HG03025 (cell line): ENCODE measurements around the gene RAP2C.

Experiments used
- ATAC-seq: cut with Tn5 transposase; IDR thresholded peaks from one replicate; pipeline ENCODE4 v1.9.1; 2021; ENCODE audit warnings: mild to moderate bottlenecking, moderate library complexity; ENCODE audit not compliant: unreplicated experiment, low FRiP score

RAP2C gene

DNA sequence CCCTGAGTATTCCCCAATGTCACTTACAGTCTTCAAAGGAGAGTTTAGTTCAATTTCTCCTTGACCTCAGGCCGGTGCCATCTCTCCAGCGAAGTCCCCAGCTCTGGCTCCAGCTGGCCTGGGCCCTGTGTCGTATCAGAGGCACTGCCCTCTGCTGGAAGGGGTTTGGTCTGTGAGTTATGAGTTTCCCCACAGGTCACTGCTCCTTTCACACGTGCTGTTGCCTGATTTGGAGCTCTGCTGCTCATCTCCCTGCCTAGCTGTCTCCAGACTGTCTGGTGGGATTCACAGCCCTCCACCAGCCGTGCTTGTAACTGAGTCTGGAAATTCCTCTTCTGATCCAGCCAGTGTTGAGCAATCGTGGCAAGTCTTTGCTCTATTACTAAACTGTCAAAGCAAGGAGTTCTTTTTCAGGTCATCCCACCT is at the start of gene RAP2C:
Gene RAP2C, minus strand, starts transcription at position 105 of the 426 bp plus-strand sequence. CDS start 2,179 bp downstream, outside the sequence.
- ATAC-seq, result peak; percentile 59

DNA sequence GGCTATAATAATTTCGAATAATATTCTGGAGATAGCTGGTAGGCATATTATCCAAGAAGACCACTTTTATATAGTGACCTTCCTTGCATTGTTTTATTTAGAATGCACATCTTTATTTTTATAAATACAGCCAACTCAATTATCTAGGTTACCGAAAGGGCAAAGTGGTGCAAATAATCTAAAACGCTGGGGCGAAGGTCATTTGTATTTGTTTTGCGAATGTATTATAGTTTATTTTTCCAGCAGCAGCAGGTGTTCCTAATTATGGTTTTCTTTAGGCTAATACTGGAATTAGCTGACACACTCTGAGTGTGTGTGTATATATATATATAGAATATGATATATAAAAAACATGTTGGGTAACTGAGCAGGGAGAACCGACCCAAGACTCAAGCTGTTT is 48.1 kb upstream of the RAP2C start:
- ATAC-seq, result no peak

DNA sequence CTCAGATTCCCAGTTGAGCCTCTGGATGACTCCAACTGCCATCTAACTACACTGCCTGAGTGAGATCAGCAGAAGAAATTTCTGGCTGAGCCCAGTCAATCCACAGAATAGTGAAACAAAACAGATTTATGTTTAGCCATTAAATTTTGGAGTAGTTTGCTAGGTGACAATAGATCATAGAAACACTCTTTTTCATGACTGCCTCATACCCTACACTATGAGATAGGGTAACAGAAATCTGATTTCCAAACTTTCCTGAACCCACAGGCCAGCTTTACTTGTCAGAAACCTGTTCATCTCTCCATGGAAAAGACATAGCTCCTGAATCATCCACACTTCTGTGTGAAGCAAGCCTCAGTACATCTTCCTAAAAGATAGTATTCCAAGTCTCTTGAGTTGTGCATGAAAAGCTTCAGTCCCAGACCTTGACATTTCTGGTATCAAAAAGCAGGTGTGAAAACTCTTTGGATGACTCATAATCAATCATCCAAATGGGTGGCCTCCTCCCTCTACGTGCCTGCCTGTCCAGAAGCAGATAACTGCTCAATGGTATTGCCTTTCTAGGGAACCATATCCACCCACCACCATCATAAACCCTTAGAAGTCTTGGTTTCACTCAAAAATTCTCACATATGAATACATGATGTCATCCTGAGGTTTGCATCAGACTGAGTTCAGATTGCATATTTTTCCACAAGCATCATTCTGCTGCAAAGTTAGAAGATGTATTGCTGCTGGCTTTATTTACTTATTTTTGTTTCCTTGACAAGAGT is 47.5 kb upstream of the RAP2C start:
- no peak for ATAC-seq

DNA sequence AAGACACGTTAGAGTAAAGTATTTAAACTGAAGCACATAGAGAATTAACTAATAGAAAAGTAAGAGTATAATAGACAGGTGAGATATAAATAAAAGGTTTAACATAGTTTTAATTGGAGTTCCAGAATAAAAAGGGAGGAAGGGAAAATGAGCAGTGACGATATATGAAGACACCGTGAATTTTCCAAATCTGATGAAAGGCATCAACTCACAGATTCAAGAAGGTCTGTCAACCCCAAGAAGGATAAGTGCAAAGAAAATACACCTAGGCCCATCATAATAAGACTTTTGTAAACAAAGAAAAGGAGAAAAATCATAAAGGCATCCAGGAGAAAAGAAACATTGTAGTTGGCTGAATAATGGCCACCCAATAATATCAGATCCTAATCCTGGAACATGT is 43.9 kb upstream of the RAP2C start:
- ATAC-seq, result no peak

DNA sequence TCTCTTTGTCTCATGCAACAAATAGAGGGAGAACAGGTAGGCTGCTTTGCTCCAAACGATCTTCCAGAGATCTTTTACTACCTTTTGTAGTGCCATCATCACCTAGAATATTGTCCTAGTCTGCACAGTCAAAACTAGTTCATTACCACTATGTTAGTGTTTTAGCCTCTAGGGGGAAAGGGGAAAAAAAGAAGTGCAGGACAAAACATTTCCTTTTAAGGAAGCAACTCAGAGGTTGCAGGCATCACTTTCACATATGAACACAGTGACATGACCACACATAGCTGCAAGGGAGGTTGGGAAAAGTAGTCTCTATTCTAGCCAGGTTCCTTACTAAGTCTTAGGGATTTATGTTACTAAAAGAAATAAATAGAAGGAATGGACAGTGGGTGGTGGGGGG is 39.3 kb upstream of the RAP2C start:
- ATAC-seq, result no peak

DNA sequence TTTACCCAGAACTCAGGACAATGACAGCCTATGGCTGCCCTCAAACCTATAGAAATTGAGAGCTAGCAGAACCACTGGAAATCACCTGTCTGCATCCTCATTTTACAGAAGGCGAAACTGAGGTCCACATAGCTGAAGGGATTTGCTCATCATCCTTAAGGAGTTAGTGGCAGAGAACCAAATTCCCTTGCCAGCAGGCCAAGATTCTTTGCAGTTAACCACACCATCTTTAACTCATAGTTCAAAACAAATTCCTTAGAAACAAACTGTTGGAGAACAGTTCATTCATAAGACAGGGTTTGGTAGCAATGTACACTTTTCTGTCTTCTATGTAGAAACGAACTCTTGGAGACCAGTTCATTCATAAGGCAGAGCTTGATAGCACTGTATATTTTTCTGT is 37.9 kb upstream of the RAP2C start:
- no peak for ATAC-seq

DNA sequence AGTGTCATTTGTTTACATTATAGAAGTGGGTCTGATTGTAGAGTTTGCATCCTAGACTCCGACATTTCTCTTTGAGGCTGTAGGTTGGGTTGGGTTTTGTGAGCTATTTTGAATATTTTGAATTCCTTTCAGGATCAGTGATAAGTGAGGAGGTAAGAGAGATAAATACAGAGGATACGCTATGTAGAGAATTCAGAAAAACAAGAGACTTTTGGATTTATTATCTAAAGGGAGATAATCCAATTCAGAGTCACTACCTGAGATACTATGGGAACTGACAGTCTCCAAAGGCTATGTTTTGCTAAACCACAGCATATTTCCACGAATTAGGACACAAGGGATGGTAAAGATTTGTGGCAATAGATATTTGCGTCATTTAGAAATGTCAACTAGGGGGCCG is 16.9 kb upstream of the RAP2C start:
- no peak for ATAC-seq

DNA sequence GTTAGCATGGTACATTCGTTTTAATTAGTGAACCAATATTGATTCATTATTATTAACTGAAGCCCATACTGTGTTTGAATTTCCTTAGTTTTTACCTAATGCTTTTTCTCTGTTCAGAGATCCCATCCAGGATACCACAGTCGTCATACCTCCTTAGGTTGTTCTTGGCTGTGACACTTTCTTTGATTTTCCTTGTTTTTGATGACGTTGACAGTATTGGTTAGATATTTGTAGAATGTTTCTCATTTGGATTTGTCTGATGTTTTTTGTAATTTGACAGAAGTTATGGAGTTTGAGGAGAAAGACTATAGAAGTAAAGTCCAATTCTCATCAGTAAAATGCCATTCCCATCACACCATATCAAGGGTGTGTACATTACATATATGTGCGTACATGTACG is 16.2 kb upstream of the RAP2C start:
- ATAC-seq, result no peak

DNA sequence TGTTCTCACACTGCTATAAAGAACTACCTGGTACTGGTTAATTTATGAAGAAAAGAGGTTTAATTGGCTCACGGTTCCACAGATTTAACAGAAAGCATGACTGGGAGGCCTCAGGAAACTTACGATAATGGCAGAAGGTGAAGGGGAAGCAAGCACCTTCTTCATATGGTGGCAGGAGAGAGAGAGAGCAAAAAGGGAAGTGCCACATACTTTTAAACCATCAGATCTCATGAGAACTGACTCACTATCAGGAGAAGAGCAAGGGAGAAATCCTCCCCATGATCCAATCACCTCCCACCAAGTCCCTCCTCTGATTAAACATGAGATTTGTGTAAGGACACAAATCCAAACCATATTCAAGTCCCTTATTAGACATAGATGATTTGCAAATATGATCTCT is 12.3 kb upstream of the RAP2C start:
- ATAC-seq, result no peak

DNA sequence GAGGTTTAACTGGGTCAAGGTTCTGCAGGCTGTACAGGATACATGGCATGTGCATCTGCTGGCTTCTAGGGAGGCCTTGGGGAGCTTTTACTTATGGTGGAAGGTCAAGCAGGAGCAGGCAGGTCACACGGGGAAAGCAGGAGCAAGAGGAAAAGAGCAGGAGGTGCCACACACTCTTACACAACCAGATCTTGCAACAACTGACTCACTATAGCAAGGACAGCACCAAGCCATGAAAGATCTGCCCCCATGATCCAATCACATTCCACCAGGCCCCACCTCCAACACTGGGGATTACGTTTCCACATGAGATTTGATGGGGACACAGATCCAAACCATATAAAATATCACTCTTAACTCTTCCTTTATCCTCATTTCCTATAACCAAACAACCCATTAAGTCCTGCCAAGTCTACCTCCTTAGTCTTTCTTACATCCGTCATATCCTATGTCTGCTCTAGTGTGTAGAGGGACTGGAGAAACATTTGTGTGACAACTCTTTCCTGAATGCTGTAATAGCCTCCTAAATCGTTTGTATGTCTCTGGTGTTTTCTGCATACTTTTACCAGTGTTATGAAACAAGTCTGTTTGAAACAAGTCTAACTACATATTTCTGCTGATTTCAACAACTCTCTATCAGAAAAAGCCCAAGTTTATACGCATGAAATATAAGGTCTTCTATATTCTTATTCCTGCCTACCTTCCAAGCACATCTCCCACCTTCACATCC is 8.3 kb upstream of the RAP2C start:
- ATAC-seq, result no peak

DNA sequence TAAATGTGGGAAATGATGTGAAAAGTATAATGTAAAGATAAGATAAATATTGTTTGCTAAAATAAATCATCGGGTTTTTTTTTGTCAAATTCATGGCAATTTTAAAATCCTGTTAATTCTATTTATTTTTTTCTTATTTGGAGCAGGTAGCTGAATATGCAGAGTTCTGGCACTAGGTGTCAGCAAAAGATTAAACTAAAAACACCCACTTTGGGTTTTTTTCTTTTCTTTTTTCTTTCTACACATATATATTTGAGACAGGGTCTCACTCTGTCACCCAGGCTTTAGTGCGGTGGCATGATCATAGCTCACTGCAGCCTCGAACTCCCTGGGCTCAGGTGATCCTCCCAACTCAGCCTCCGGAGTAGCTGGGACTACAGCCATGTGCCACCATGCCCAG is 6.9 kb upstream of the RAP2C start:
- ATAC-seq, result no peak

DNA sequence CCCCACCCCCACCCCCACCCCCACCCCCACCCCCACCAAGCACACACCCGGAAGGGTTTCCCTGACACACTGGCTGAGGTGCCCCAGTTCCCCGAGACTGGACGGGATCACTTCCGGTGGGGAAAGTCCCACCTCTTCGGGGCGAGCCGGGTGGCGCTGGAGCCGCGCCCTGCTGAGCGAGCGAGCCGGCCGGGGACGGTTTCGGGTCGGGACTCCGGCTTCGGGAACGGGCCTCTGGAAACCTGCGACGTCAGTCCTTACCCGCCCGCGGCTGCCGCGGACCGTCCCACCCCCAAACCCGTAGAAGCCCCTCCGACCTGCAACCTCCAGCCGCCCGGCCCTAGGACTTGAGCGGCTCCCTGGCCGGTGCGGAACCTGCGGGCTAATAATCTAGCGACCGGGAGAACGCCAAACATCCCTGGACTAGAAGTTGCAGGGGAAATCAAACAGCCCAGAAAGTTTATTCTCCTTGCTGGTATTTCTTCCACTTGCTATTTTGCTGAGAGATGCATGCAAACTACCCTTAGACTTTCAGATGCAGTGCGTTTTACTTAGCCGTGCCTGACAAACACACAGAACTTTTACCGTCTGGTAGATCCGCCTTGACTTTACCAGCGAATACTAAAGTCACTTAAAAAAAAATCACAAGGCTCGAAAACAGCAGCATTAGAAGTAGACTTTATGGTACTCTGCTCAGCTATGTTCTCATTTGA is 991 bp downstream of the RAP2C start:
- ATAC-seq, result peak; percentile 35

DNA sequence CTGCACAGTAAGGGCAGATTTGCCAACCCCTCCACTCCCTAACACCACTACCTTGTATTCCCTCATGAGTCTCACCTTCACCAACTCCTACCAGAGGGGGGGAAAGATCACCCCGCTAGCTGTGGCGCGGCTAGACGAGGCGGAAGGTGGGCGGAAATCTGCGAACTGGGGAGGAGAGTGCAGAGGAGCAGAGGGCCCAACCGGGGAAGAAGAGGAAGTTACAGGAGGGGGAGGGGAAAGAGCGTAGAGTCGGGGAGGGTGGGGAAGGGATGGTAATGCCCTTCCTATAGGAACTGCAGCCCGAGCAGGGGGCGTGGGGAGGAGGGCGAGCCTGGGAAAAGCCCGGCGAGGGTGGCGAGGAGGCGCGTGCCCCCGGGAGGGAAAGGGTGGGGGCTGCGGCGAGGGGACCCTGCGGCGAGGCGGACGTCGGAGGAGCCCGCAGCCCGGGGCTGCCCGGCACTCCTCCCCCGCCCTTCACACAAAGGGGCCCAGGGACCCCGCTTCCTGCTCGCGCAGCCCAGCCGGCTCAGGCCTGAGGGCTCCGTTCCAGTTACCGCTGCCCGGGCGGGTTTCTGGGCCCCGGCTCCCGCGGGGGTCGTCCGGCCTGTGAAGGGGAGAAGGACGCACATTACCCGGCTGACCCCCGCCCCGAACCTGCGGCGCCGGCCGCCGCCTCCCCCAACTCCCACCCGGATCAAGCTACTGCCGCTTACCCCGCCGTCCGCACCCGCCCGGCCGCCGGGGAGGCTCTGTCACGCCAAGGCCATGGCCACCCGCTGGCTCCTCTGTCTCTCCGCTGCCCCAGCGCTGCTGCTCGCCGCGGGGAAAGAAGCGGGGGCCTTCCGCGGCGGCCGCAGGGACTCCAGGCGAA is 1.8 kb downstream of the RAP2C start:
- peak; percentile 60 for ATAC-seq

DNA sequence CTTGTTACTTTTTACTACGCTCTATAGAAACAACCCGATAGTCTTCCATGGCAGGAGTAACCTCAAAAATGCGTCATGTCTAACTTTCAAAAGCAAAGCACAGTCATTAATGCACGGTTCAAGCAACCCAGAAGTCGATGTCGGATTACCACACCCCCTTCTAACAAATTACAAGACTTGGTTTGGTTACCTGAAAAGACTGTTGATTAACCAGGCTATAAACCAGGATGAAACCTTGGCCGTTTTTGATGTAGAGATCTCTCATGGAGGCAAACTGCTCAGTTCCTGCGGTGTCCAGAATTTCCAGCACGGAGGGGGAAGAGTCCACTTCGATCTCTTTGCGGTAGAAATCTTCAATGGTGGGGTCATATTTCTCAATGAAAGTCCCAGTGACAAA is 2.4 kb downstream of the RAP2C start:
- no peak for ATAC-seq

DNA sequence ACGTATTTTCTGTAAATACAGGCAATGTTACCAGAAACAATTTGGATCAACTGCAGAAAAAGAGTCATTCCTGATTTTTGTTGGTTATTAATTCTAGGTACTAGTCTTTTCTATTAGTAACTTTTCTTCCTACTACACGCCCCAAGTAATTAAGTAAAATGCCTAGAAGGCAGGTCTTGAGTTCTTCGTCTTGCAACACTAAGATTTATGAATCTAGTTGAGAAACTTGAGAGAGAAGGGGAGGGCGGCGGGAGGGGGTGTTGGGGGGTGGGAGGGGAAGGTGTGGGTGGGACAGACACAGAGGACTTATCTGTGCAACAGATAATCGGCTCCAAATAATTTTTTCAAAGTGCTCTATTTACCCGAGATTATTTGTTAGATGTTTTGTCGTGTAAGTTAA is 3.0 kb downstream of the RAP2C start:
- no peak for ATAC-seq

DNA sequence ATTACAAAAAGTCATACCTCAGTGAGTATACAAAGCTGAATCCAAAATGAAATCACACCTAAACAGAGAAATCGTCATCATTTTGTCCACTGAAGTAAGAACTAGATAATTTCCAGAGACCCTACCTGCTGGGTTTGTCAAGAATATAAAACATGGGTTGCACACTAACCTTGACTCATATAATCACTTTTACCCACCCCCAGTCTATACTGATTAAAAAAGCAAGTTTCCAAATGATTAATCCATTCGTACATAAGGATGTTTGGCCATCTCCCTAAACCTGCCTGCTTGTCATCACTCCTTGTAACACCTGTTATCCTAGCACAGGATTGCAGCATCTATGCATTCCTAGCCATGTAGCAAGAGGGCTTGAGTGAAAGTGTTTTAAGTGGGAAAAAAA is 4.7 kb downstream of the RAP2C start:
- ATAC-seq, result no peak

DNA sequence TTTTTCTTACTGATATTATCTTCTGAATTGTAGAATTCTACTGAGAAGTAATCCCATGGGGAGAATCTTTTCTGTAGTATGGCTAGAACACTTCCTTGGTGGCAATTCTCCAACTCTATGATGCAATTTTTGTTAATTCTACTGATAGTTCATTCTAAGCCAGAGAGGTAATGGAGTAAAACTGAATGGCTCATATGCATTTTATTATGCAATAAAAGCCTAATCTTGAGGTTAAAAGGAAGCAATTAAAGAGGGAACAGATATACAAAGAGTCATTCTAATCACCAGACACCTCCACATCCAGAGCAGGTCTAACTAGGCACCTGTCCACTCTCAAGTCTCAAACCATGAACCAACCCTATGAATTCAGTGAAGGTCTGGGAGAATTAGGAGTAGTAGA is 9.7 kb downstream of the RAP2C start:
- no peak for ATAC-seq

DNA sequence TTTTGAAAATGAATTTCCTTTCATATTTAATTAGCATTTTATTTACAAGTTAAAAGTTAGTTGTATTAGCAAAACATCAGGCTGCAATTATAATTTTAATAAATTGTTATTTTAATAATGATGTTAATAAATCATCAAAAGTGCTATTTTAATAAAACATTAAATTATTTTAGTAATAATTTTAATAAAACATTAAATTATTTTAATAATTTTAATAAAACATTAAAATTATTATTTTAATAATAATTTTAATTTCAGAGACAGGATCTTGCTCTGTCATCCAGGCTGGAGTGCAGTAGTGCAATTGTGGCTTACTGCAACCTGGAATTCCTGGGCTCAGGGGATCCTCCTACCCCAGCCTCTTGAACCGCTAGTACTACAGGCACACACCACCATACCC is 10.8 kb downstream of the RAP2C start:
- ATAC-seq, result no peak

DNA sequence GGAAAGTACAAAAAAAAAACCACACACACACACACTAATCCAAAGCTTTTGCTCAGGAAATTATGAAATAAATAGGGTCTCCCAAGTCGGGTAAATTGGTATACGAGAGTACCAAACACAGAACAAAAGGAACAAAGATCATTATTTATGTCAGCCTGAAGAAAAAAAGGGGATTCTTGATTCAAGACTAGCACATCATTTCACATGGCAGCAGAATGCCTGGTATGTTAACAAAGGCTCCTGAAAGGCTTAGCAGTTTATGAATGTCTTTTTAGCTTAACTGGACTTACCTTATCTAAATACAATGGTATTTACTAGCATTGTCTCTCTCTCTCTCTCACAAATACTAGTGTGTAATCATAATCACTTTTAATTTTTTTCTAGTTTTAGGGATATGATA is 11.3 kb downstream of the RAP2C start:
- no peak for ATAC-seq

DNA sequence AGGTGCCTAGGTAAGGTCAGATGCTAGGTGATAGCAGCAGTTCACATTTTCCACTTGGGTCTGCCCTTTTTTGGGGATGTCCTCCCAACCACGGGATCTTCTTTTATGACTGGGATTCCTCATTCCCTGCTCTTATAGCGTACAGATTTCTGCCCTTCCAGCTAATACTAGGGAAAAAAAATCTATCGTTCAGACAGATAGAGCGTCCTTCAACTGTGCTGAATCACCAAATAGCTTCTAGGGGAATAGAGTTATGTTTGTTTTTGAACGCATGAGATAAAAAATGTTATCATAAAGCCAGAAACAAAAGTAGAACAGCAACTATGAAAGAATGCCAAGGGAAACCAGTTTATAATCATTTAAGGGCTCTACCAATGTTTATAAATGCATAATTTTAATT is 13.0 kb downstream of the RAP2C start:
- no peak for ATAC-seq

DNA sequence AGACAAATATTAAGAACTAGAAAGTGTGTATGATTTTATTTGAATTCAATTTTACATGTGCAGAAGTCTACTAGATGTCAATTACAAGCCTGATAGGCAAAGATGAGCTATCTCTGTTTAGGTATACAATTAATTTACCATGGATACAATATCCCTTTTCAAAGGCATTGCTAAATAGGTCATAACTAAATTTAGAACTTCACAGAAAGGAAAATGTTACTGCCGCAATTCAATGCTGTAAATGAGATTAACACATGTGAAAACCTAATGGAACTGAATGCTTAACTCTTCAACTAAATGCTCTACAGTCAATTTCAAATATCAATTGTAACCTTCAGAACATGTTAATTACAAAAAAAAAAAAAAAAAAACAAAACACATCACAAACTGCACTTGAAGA is 14.6 kb downstream of the RAP2C start:
- ATAC-seq, result no peak
